GM12878 (cell line): ENCODE data around the gene LAMB4. TPM values are rescaled to one million over a fixed set of nuclear protein-coding genes. Genes with fewer than 3 reads are reported as not detected.

Source experiments
- ATAC-seq: fragments of 200-7000 bp; cut with Tn5 transposase; 3 replicates; pipeline ENCODE4 v1.9.1; 2020; ENCODE audit warnings: mild to moderate bottlenecking, moderate library complexity
- BruUV-seq: library from RNA; stranded (reverse); fragments of 400-500 nt; replicated peaks from 2 replicates; lab custom pipeline; 2021; lab: Mats Ljungman, UMichigan
- CTCF ChIA-PET: fragments of 300-600 bp; sonication (Branson Sonifier 250); formaldehyde crosslinking; extraction: SDS; loops from one replicate; lab custom pipeline; 2021; ENCODE audit warnings: inconsistent platforms; lab: Yijun Ruan, JAX
- POLR2A ChIA-PET: fragments of 350-600 bp; formaldehyde crosslinking; extraction: SDS; loops from one replicate; lab custom pipeline; 2021; ENCODE audit warnings: inconsistent platforms; lab: Charles Lee
- RAD21 ChIA-PET: fragments of 300-600 bp; sonication (Branson Sonifier 250); formaldehyde crosslinking; loops from one replicate; lab custom pipeline; 2023; ENCODE audit warnings: antibody characterized with exemption; ENCODE audit not compliant: unreplicated experiment; lab: Charles Lee
- SMC1A ChIA-PET: fragments of 300-600 bp; sonication (Branson Sonifier 250); formaldehyde crosslinking; loops from one replicate; lab custom pipeline; 2023; ENCODE audit not compliant: unreplicated experiment, uncharacterized antibody; lab: Charles Lee
- DNase-seq: peaks from one replicate; pipeline ENCODE4 v3.0.0-alpha.2; 2011; ENCODE audit warnings: low read depth, low spot score
- FAIRE-seq: peaks from 3 replicates; lab custom pipeline; 2011; peaks lifted over from hg19 to GRCh38; lab: Jason Lieb, UNC
- H2AFZ ChIP-seq: 2 replicates; pipeline ENCODE4 v1.6.0; 2011; ENCODE audit warnings: low read depth, low read length, control low read depth; ENCODE audit not compliant: control insufficient read depth
- H3K27ac ChIP-seq: 2 replicates; pipeline ENCODE4 v1.5.1; 2011; ENCODE audit warnings: control low read depth; ENCODE audit not compliant: control insufficient read depth, insufficient read depth
- H3K27me3 ChIP-seq, 2 experiments: replicated peaks in 1 of 2; 2 replicates each; pipeline versions ENCODE4 v1.6.0 to v1.6.1; 2011; ENCODE audit warnings: low read length in 1 of 2; ENCODE audit not compliant: control insufficient read depth in 2 of 2, insufficient read depth in 2 of 2
- H3K36me3 ChIP-seq, 2 experiments: 2 replicates each; pipeline ENCODE4 v1.5.1; 2011; ENCODE audit warnings: low read length in 1 of 2; ENCODE audit not compliant: control insufficient read depth in 2 of 2, insufficient read depth in 2 of 2
- H3K4me1 ChIP-seq: 2 replicates; pipeline ENCODE4 v1.6.1; 2011; ENCODE audit warnings: mild to moderate bottlenecking, low read length, moderate library complexity, mixed read lengths; ENCODE audit not compliant: control insufficient read depth, insufficient read depth
- H3K4me2 ChIP-seq: 2 replicates; pipeline ENCODE4 v1.6.0; 2011; ENCODE audit warnings: control low read depth; ENCODE audit not compliant: control insufficient read depth, insufficient read depth
- H3K4me3 ChIP-seq: fragments of 200-600 bp; sonication (generic); 2 replicates; pipeline ENCODE4 v1.5.1; 2016
- H3K79me2 ChIP-seq: 2 replicates; pipeline ENCODE4 v1.6.0; 2011; ENCODE audit warnings: low read length; ENCODE audit not compliant: control insufficient read depth, insufficient read depth
- H3K9ac ChIP-seq: 2 replicates; pipeline ENCODE4 v1.8.0; 2011; ENCODE audit warnings: low read length, control low read depth, mixed read lengths; ENCODE audit not compliant: control insufficient read depth, insufficient read depth
- H3K9me3 ChIP-seq: replicated peaks from 3 replicates; pipeline ENCODE4 v1.5.1; 2011; ENCODE audit warnings: mild to moderate bottlenecking, low read length; ENCODE audit not compliant: control insufficient read depth, insufficient read depth
- H4K20me1 ChIP-seq: 2 replicates; pipeline ENCODE4 v1.6.0; 2011; ENCODE audit not compliant: control insufficient read depth, insufficient read depth
- ATF2 ChIP-seq: IDR thresholded peaks from 2 replicates; pipeline ENCODE4 v1.6.1; 2012; ENCODE audit warnings: low read length, inconsistent platforms
- ATF7 ChIP-seq: fragments of 450-650 bp; IDR thresholded peaks from 2 replicates; pipeline ENCODE4 v1.6.1; 2016; ENCODE audit warnings: low read depth, mild to moderate bottlenecking
- BACH1 ChIP-seq: fragments of 450-650 bp; IDR thresholded peaks from 2 replicates; pipeline ENCODE4 v1.6.1; 2017; ENCODE audit warnings: mild to moderate bottlenecking, borderline replicate concordance
- BCL11A ChIP-seq: IDR thresholded peaks from 2 replicates; pipeline ENCODE4 v1.6.1; 2011; ENCODE audit warnings: low read depth, low read length
- EGR1 ChIP-seq, 2 experiments: IDR thresholded peaks; 1 replicate in 1 of 2; 2 replicates in 1 of 2; pipeline ENCODE4 v1.6.1; 2011 to 2012; ENCODE audit warnings: low read depth in 2 of 2, low read length in 2 of 2, borderline replicate concordance in 1 of 2, mild to moderate bottlenecking in 1 of 2, moderate library complexity in 1 of 2
- ESRRA ChIP-seq: IDR thresholded peaks from 2 replicates; pipeline ENCODE4 v1.6.1; 2012; ENCODE audit warnings: mild to moderate bottlenecking, low read length, improper control_type of control experiment
- FOXM1 ChIP-seq: IDR thresholded peaks from 2 replicates; pipeline ENCODE4 v1.6.1; 2012; ENCODE audit warnings: low read depth, mild to moderate bottlenecking, inconsistent platforms, low read length, moderate library complexity
- JUNB ChIP-seq: IDR thresholded peaks from 2 replicates; pipeline ENCODE4 v1.6.1; 2016; ENCODE audit warnings: antibody characterized with exemption, mild to moderate bottlenecking
- MTA2 ChIP-seq: fragments of 450-650 bp; IDR thresholded peaks from 2 replicates; pipeline ENCODE4 v1.6.1; 2016; ENCODE audit warnings: low read depth, mild to moderate bottlenecking, moderate library complexity
- PBX3 ChIP-seq: IDR thresholded peaks from 2 replicates; pipeline ENCODE4 v1.6.1; 2011; ENCODE audit warnings: mild to moderate bottlenecking, low read depth, low read length, moderate library complexity; ENCODE audit not compliant: insufficient replicate concordance
- RAD21 ChIP-seq: IDR thresholded peaks from 2 replicates; pipeline ENCODE4 v1.6.1; 2011; ENCODE audit warnings: mild to moderate bottlenecking, low read depth, low read length, moderate library complexity; ENCODE audit not compliant: insufficient read depth
- SMAD5 ChIP-seq: IDR thresholded peaks from 2 replicates; pipeline ENCODE4 v1.6.1; 2016; ENCODE audit warnings: antibody characterized with exemption, low read depth
- SMARCA5 ChIP-seq: fragments of 450-650 bp; IDR thresholded peaks from 2 replicates; pipeline ENCODE4 v1.6.1; 2017; ENCODE audit warnings: mild to moderate bottlenecking
- WGBS: methylation state at CpG from one replicate; pipeline ENCODE4 v1.1.6; 2016; ENCODE audit warnings: low lambda C conversion rate; ENCODE audit not compliant: insufficient replicate concordance, insufficient coverage; ENCODE audit errors: missing lambda C conversion rate; 5-methylcytosine and 5-hydroxymethylcytosine counted together
- in situ Hi-C: fragments of 300-500 bp; cut with MboI; formaldehyde crosslinking; loops from 9 replicates; pipeline ENCODE4 v1.14.3; 2018; ENCODE audit warnings: mixed read lengths
- intact Hi-C: fragments of 100-400 bp; cut with micrococcal nuclease; formaldehyde crosslinking; loops from one replicate; pipeline ENCODE4 v1.14.2; 2022; ENCODE audit not compliant: unreplicated experiment
- polyA plus RNA-seq, 11 experiments: library from polyadenylated mRNA; depleted of rRNA in 4 of 11; unstranded in 6 of 11; stranded (reverse) in 5 of 11; fragments of >200 nt; fragmentation: Nextera tagmentation in 4 of 11; fragmentation: Illumina TruSeq in 1 of 11; extraction: Ambion mirVana in 4 of 11; extraction: Trizol in 1 of 11; gene quantifications; 1 replicate in 1 of 11; 2 replicates in 10 of 11; pipeline versions ENCODE4 v1.2.1 to v1.2.3, GENCODE V29; 2011 to 2016; ENCODE audit warnings: inconsistent platforms in 2 of 11, missing spikeins in 2 of 11, low read depth in 1 of 11
- total RNA-seq, 4 experiments: library from RNA; depleted of rRNA in 3 of 4; stranded (reverse); fragments of >200 nt in 3 of 4; fragmentation: Illumina TruSeq in 1 of 4; extraction: Trizol in 1 of 4; gene quantifications; 2 replicates each; pipeline versions ENCODE4 v1.2.1 to v1.2.3, GENCODE V29; 2013 to 2021

LAMB4 gene
- total and polyA plus RNA-seq, 10 of the 15 experiments (the other 5 are each of a cell fraction or from before 2014, with no cell fraction given), result 0.04 to 0.06 TPM; not detected in 8

- TF ChIP-seq ATF2 (no peak), JUNB (no peak), SMARCA5 (no peak), ATF7 (no peak), PBX3 (no peak), RAD21 (no peak), FOXM1 (no peak), ESRRA (no peak)
- TF ChIP-seq, all 136 proteins: peak for 0
These were observed 148.7 kb downstream of the LAMB4 start (continued) for GRCh38 chr7:107981466-107981865.

GRCh38 chr7:107980671-107981190, 149.4 kb downstream of the LAMB4 start:
- no peaks in the 10 kb centered on the region for H3K79me2 ChIP-seq
- no peak for DNase-seq
- CTCF ChIA-PET, result no interaction called here
- H3K9me3 ChIP-seq, result no peaks in the 10 kb centered on the region
- SMC1A ChIA-PET, result interaction anchor here (0.7 to 1.1 kb wide), 2 partner anchors 8 to 99 kb away, joined by 3 read pairs; no protein-coding TSS in a partner anchor
- no TSS peak for BruUV-seq
- FAIRE-seq, result no peak
- in situ Hi-C loops, result no loop called here
- RAD21 ChIA-PET, result no interaction called here
- no peak overlapping the region for H3K27ac ChIP-seq
- H2AFZ ChIP-seq, result no peak overlapping the region
- no peak overlapping the region for H3K4me2 ChIP-seq
- POLR2A ChIA-PET, result no interaction called here
- WGBS, result 71% methylated on average over 8 of the region's 8 CpGs
- H3K9ac ChIP-seq, result no peak overlapping the region
- H4K20me1 ChIP-seq, result no peaks in the 10 kb centered on the region
- peaks cover 0 to 1% of the 10 kb centered on the region in 2 experiments; a peak in 2 of 4 replicates for H3K27me3 ChIP-seq
- no peak for ATAC-seq
- TF ChIP-seq MTA2 (no peak), BCL11A (no peak), EGR1 (IDR thresholded peaks at IDR 0.05; ENCODE audit: borderline replicate concordance in 1 of 2, low read depth in 2 of 2, low read length in 2 of 2) (no peak), BACH1 (no peak), SMAD5 (no peak)
- H3K36me3 ChIP-seq, result no peaks in the 10 kb centered on the region
- intact Hi-C loops, result no loop called here
- no peak overlapping the region for H3K4me3 ChIP-seq
- H3K4me1 ChIP-seq, result no peaks in the 10 kb centered on the region
